GM12865 (cell line): ENCODE results near the gene LIPN.
A peak's percentile ranks its signal among the peaks of the same experiment; 100 is the strongest.
"Not testable (repeated sequence)": the region's sequence is repeated elsewhere in the genome, so short reads cannot be mapped to it uniquely, and the experiment has no call there.

ENCODE experiments used
- DNase-seq: peaks from one replicate; pipeline ENCODE4 v3.0.0; 2010; ENCODE audit warnings: low read depth
- H3K4me3 ChIP-seq: 2 replicates; pipeline ENCODE4 v1.5.1; 2011; ENCODE audit warnings: mild to moderate bottlenecking, low read depth, low read length, control low read depth
- TF ChIP-seq, protein P1 (sequence below): IDR thresholded peaks from 2 replicates; pipeline ENCODE4 v1.5.1; 2011; ENCODE audit warnings: low read length, control low read depth, low read depth, inconsistent platforms; ENCODE audit not compliant: insufficient read depth; ENCODE audit errors: missing control alignments

The LIPN gene

GRCh38 chr10:88731296-88731695 is 28.5 kb upstream of the LIPN start:
- TF ChIP-seq, protein P1, sequence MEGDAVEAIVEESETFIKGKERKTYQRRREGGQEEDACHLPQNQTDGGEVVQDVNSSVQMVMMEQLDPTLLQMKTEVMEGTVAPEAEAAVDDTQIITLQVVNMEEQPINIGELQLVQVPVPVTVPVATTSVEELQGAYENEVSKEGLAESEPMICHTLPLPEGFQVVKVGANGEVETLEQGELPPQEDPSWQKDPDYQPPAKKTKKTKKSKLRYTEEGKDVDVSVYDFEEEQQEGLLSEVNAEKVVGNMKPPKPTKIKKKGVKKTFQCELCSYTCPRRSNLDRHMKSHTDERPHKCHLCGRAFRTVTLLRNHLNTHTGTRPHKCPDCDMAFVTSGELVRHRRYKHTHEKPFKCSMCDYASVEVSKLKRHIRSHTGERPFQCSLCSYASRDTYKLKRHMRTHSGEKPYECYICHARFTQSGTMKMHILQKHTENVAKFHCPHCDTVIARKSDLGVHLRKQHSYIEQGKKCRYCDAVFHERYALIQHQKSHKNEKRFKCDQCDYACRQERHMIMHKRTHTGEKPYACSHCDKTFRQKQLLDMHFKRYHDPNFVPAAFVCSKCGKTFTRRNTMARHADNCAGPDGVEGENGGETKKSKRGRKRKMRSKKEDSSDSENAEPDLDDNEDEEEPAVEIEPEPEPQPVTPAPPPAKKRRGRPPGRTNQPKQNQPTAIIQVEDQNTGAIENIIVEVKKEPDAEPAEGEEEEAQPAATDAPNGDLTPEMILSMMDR = no peak
- peak; percentile 11 for DNase-seq
- H3K4me3 ChIP-seq = no peak overlapping the region

GRCh38 chr10:88733215-88733614 is 26.6 kb upstream of the LIPN start:
- TF ChIP-seq, protein P1 = no peak
- DNase-seq = peak; percentile 42
- H3K4me3 ChIP-seq = no peak overlapping the region

DNA sequence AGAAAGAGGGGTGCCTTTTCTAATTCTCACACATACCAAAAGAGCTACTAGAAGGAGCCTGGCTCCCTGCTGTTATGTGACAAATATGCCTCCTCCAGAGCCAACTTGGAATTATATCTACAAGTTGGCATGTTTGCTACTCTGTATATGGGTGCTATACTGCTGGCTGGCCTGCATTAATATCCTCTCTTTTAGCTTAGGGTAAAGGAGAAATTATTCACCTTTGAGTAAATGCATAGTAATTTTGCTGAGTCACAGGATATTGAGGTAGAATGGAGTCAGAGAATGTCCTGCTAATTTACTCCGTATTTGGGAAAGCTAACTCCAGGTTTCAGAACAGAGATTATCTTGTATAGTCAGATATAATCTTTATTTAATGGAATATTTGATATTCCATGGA is 24.2 kb upstream of the LIPN start:
- no peak overlapping the region for H3K4me3 ChIP-seq
- no peak for DNase-seq
- TF ChIP-seq, protein P1 = no peak

DNA sequence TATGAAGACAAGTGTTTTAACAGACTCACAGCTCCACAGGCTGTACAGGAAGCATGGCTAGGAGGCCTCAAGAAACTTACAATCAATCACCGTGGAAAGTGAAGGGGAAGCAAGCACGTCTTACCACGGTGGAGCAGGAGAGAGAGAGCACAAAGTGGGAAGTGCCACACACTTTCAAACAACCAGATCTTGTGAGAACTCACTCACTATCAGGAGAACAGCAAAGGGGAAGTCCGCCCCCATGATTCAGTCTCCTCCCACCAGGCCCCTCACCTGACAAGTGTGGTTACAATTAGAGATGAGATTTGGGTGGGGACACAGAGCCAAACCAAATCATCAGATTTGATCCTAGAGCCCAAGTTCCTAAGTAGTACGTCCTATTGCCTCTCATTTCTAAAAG is 17.9 kb upstream of the LIPN start:
- H3K4me3 ChIP-seq, DNase-seq: not testable (repeated sequence)

GRCh38 chr10:88742448-88742847 is 17.4 kb upstream of the LIPN start:
- no peak overlapping the region for H3K4me3 ChIP-seq
- no peak for DNase-seq
- TF ChIP-seq, protein P1 = no peak

DNA sequence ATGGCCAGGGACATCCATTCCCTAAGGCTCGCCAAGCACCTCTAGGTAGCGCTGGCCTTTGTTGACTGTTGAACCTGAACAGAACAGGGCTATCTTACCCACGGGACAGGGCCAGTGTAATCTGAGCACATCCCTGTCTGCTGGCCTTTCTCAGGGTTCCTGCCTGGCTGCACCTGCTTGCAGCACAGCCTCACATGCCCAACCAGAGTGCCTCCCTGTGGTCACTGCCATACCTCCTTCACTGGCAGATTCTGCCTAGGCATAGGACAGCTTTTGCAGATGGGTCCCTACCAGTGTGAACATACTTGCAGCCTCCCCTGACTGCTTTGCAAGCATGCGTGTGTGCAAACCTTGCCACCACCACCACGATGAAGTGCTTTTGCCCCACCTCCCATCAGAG is 15.8 kb upstream of the LIPN start:
- TF ChIP-seq, protein P1 = no peak
- DNase-seq = no peak
- H3K4me3 ChIP-seq = no peak overlapping the region

DNA sequence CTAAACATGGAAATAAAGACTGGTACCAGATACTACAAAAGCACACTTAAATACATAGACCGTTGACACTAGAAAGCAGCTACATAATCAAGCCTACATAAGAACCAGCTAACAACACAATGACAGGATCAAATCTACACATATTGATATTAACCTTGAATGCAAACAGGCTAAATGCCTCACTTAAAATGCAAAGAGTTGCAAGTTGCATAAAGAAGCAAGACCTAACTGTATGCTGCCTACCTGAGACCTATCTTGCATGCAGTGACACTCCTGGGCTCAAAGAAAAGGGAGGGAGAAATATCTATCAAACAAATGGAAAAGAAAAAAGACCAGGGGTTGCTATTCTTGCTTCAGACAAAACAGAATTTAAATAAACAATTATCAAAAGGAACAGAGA is 14.2 kb upstream of the LIPN start:
- H3K4me3 ChIP-seq = no peak overlapping the region
- TF ChIP-seq, protein P1 = no peak
- no peak for DNase-seq
